Panc1 (cell line): Measurements from ENCODE around the gene TIE1. TPM values are rescaled to one million over a fixed set of nuclear protein-coding genes. Genes with fewer than 3 reads are reported as not detected.

Experiments used
- ATAC-seq: fragments of 200-7000 bp; cut with Tn5 transposase; 2 replicates; pipeline ENCODE4 v1.9.1; 2020; ENCODE audit warnings: mild to moderate bottlenecking, moderate library complexity
- BruUV-seq: library from RNA; stranded (reverse); fragments of 400-500 nt; replicated peaks from 2 replicates; lab custom pipeline; 2021; lab: Mats Ljungman, UMichigan
- CTCF ChIA-PET: fragments of 300-600 bp; sonication (Branson Sonifier 250); formaldehyde crosslinking; loops from one replicate; lab custom pipeline; 2022; ENCODE audit warnings: antibody characterized with exemption; lab: Charles Lee
- POLR2A ChIA-PET: fragments of 300-600 bp; sonication (Branson Sonifier 250); formaldehyde crosslinking; loops from one replicate; lab custom pipeline; 2022; ENCODE audit warnings: antibody characterized with exemption; lab: Charles Lee
- DNase-seq: peaks from one replicate; pipeline ENCODE4 v3.0.0-alpha.2; 2010; ENCODE audit warnings: low read depth, low spot score
- H3K27ac ChIP-seq: 2 replicates; pipeline ENCODE4 v1.5.1; 2011; ENCODE audit warnings: mild to moderate bottlenecking, low read length, inconsistent platforms
- H3K27me3 ChIP-seq: fragments of 200-500 bp; sonication (Bioruptor generic); 2 replicates; pipeline ENCODE4 v1.6.0; 2014; ENCODE audit warnings: low read length, inconsistent platforms; ENCODE audit not compliant: control insufficient read depth, insufficient read depth
- H3K36me3 ChIP-seq: fragments of 200-500 bp; sonication (Bioruptor generic); 2 replicates; pipeline ENCODE4 v1.5.1; 2014; ENCODE audit warnings: inconsistent platforms, mild to moderate bottlenecking, low read length, moderate library complexity; ENCODE audit not compliant: control insufficient read depth, insufficient read depth
- H3K4me1 ChIP-seq: 2 replicates; pipeline ENCODE4 v1.5.1; 2011; ENCODE audit warnings: inconsistent platforms, mild to moderate bottlenecking, low read length, moderate library complexity; ENCODE audit not compliant: control insufficient read depth, insufficient read depth
- H3K4me3 ChIP-seq, 2 experiments: 2 replicates each; pipeline ENCODE4 v1.5.1; 2011 to 2012; ENCODE audit warnings: low read depth in 2 of 2, low read length in 2 of 2, mild to moderate bottlenecking in 2 of 2, inconsistent platforms in 1 of 2, moderate library complexity in 1 of 2
- H3K9me3 ChIP-seq: fragments of 200-500 bp; sonication (Bioruptor generic); 2 replicates; pipeline ENCODE4 v1.5.1; 2014; ENCODE audit warnings: low read depth, mild to moderate bottlenecking, inconsistent platforms, low read length, moderate library complexity; ENCODE audit not compliant: control insufficient read depth, insufficient read depth
- CTCF ChIP-seq: fragments of 450-650 bp; IDR thresholded peaks from 2 replicates; pipeline ENCODE4 v1.5.1; 2017; ENCODE audit warnings: mild to moderate bottlenecking
- POLR2AphosphoS5 ChIP-seq: IDR thresholded peaks from 2 replicates; pipeline ENCODE4 v1.6.1; 2012; ENCODE audit warnings: mild to moderate bottlenecking, low read depth, low read length, moderate library complexity
- SIN3A ChIP-seq: IDR thresholded peaks from 2 replicates; pipeline ENCODE4 v1.6.1; 2012; ENCODE audit warnings: low read depth, mild to moderate bottlenecking, low read length, moderate library complexity, borderline replicate concordance; ENCODE audit not compliant: insufficient read depth
- TCF7L2 ChIP-seq: IDR thresholded peaks from 2 replicates; pipeline ENCODE4 v1.6.1; 2011; ENCODE audit warnings: mild to moderate bottlenecking, low read depth, low read length, inconsistent platforms
- in situ Hi-C: cut with HindIII; loops from 2 replicates; pipeline ENCODE4 v1.10.0; 2016; ENCODE audit warnings: low sequenced_read_pairs, low pct_unique_long_range_greater_than_20kb
- intact Hi-C: fragments of 100-400 bp; cut with micrococcal nuclease; formaldehyde crosslinking; loops from one replicate; pipeline ENCODE4 v1.10.0; 2022; ENCODE audit not compliant: unreplicated experiment
- total RNA-seq: library from RNA; stranded (reverse); gene quantifications from one replicate; pipeline ENCODE4 v1.2.1, GENCODE V29; 2021; ENCODE audit not compliant: unreplicated experiment
- TF ChIP-seq, protein P1 (sequence below), 2 experiments: IDR thresholded peaks; 2 replicates each; pipeline ENCODE4 v1.6.1; 2011 to 2012; ENCODE audit warnings: low read depth in 2 of 2, control low read depth in 1 of 2, low read length in 1 of 2, mild to moderate bottlenecking in 1 of 2, moderate library complexity in 1 of 2; ENCODE audit not compliant: insufficient read depth in 1 of 2

The TIE1 gene
- total RNA-seq, 1 experiment from 2014 or later = 0.28 TPM

DNA sequence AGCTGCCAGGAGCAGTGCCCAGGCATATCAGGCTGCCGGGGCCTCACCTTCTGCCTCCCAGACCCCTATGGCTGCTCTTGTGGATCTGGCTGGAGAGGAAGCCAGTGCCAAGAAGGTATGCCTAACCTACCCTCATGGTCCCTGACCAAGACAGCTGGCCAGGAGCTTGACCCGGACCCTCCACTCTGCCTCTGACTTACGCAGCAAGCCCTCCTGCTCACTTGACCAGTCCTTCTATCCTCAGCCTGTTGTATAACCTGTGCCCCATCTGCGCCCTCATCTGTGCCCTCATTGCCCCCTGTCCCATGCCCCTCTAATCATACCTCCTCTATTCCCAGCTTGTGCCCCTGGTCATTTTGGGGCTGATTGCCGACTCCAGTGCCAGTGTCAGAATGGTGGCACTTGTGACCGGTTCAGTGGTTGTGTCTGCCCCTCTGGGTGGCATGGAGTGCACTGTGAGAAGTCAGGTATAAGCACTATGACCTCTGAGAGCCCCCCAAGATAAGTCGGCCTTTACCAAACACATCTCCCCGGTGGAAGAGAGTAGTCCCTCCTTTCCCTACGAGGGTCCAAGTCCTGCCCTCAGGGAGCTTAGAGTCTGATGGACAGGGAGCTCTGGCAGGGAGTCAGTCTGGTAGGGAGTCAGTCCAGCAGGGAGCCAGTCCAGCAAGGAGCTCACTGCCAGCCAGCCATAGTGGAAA, 6.8 kb downstream of the TIE1 start:
- TF ChIP-seq, protein P1, sequence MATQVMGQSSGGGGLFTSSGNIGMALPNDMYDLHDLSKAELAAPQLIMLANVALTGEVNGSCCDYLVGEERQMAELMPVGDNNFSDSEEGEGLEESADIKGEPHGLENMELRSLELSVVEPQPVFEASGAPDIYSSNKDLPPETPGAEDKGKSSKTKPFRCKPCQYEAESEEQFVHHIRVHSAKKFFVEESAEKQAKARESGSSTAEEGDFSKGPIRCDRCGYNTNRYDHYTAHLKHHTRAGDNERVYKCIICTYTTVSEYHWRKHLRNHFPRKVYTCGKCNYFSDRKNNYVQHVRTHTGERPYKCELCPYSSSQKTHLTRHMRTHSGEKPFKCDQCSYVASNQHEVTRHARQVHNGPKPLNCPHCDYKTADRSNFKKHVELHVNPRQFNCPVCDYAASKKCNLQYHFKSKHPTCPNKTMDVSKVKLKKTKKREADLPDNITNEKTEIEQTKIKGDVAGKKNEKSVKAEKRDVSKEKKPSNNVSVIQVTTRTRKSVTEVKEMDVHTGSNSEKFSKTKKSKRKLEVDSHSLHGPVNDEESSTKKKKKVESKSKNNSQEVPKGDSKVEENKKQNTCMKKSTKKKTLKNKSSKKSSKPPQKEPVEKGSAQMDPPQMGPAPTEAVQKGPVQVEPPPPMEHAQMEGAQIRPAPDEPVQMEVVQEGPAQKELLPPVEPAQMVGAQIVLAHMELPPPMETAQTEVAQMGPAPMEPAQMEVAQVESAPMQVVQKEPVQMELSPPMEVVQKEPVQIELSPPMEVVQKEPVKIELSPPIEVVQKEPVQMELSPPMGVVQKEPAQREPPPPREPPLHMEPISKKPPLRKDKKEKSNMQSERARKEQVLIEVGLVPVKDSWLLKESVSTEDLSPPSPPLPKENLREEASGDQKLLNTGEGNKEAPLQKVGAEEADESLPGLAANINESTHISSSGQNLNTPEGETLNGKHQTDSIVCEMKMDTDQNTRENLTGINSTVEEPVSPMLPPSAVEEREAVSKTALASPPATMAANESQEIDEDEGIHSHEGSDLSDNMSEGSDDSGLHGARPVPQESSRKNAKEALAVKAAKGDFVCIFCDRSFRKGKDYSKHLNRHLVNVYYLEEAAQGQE (IDR thresholded peaks at IDR 0.05; ENCODE audit: insufficient read depth in 1 of 2, low read depth in 2 of 2, low read length in 1 of 2) = no peak
- TF ChIP-seq POLR2AphosphoS5 (no peak), TCF7L2 (no peak), SIN3A (no peak), CTCF (no peak)
- Histone ChIP-seq H3K36me3 (no peaks in the 10 kb centered on the region), H3K4me3 (no peak overlapping the region), H3K9me3 (no peaks in the 10 kb centered on the region), H3K27ac (no peak overlapping the region), H3K4me1 (no peaks in the 10 kb centered on the region), H3K27me3 (no peaks in the 10 kb centered on the region)
- DNase-seq = no peak
- intact Hi-C loops (no loop called here), in situ Hi-C loops (no loop called here)
- BruUV-seq = no TSS peak
- no peak for ATAC-seq
- ChIA-PET POLR2A (no interaction called here), CTCF (no interaction called here)

GRCh38 chr1:43308635-43309404, 8.0 kb downstream of the TIE1 start:
- Histone ChIP-seq H3K36me3 (no peaks in the 10 kb centered on the region), H3K4me1 (no peaks in the 10 kb centered on the region), H3K4me3 (no peak overlapping the region), H3K27me3 (no peaks in the 10 kb centered on the region), H3K9me3 (no peaks in the 10 kb centered on the region), H3K27ac (no peak overlapping the region)
- no peak for DNase-seq
- in situ Hi-C loops (no loop called here), intact Hi-C loops (no loop called here)
- ATAC-seq = no peak
- ChIA-PET CTCF (no interaction called here), POLR2A (no interaction called here)
- no TSS peak for BruUV-seq
- TF ChIP-seq CTCF (no peak), TCF7L2 (no peak), POLR2AphosphoS5 (no peak), SIN3A (no peak)
- TF ChIP-seq, protein P1 (IDR thresholded peaks at IDR 0.05; ENCODE audit: insufficient read depth in 1 of 2, low read depth in 2 of 2, low read length in 1 of 2) = no peak
